Sigmoid colon (tissue), 7 donors: ENCODE data around the gene NTF3. TPM values are rescaled to one million over a fixed set of nuclear protein-coding genes. Genes with fewer than 3 reads are reported as not detected.

ENCODE experiments used
- DNase-seq: peaks from one replicate; pipeline ENCODE4 v3.0.0-alpha.2; 2019
- H3K27ac ChIP-seq, 4 donors: fragments of 200-600 bp; sonication (generic); one replicate each; pipeline ENCODE4 v1.5.1; 2016 to 2019; ENCODE audit warnings: mild to moderate bottlenecking in 1 of 4
- H3K27me3 ChIP-seq, 3 donors: fragments of 200-600 bp; sonication (generic); one replicate each; pipeline ENCODE4 v1.5.1; 2019; ENCODE audit warnings: mild to moderate bottlenecking in 1 of 3
- H3K36me3 ChIP-seq, 4 donors: fragments of 200-600 bp; sonication (generic); one replicate each; pipeline ENCODE4 v1.5.1; 2016 to 2019
- H3K4me1 ChIP-seq, 4 donors: fragments of 200-600 bp; sonication (generic); one replicate each; pipeline ENCODE4 v1.5.1; 2017 to 2019
- H3K4me3 ChIP-seq, 4 donors: fragments of 200-600 bp; sonication (generic); one replicate each; pipeline ENCODE4 v1.5.1; 2017 to 2019; ENCODE audit warnings: mild to moderate bottlenecking in 2 of 4, moderate library complexity in 1 of 4
- H3K9me3 ChIP-seq, 4 donors: fragments of 200-600 bp in 3 of 4; sonication (generic) in 3 of 4; one replicate each; pipeline versions ENCODE4 v1.5.1 to v1.6.1; 2013 to 2019
- EP300 ChIP-seq, 4 donors: sonication (generic); formaldehyde crosslinking; IDR thresholded peaks; one replicate each; pipeline ENCODE4 v1.6.1; 2017; ENCODE audit warnings: antibody characterized with exemption in 4 of 4
- POLR2A ChIP-seq, 2 donors: fragments of 450-650 bp; IDR thresholded peaks; one replicate each; pipeline ENCODE4 v1.6.1; 2016; ENCODE audit warnings: antibody characterized with exemption in 2 of 2, mild to moderate bottlenecking in 2 of 2, moderate library complexity in 2 of 2
- POLR2AphosphoS5 ChIP-seq, 4 donors: sonication (generic); formaldehyde crosslinking; IDR thresholded peaks; one replicate each; pipeline ENCODE4 v1.6.1; 2017; ENCODE audit warnings: antibody characterized with exemption in 4 of 4
- WGBS, 2 donors: extraction: QIAGEN DNeasy Blood & Tissue Kit; methylation state at CpG; one replicate each; pipeline ENCODE4 v1.1.7; 2013; 5-methylcytosine and 5-hydroxymethylcytosine counted together
- intact Hi-C: fragments of 100-400 bp; cut with DNase I; formaldehyde crosslinking; loops from one replicate; pipeline ENCODE4 v1.15.1; 2023
- polyA plus RNA-seq, 3 donors: library from polyadenylated mRNA; stranded (reverse); fragments of 200-250 nt; gene quantifications; one replicate each; pipeline ENCODE4 v1.2.3, GENCODE V29; 2013
- total RNA-seq, 4 donors: library from RNA; depleted of rRNA; stranded (reverse); fragments of >200 nt; gene quantifications; one replicate each; pipeline ENCODE4 v1.1.0, GENCODE V29; 2016
- TF ChIP-seq, protein P1 (sequence below), 4 experiments: fragments of 450-650 bp in 3 of 4; fragments of 200-600 bp in 1 of 4; IDR thresholded peaks; one replicate each; pipeline ENCODE4 v1.5.1; 2016 to 2019; ENCODE audit warnings: antibody characterized with exemption in 4 of 4, mild to moderate bottlenecking in 3 of 4, moderate library complexity in 2 of 4
- donor health status: healthy with polysubstance abuse.
- donor health status: Bipolar disorder and iron deficiency.
- donor health status: healthy.

NTF3 gene
- total and polyA plus RNA-seq, 7 donors = 0.71 to 1.8 (median 0.95) TPM; not detected in 2

DNA sequence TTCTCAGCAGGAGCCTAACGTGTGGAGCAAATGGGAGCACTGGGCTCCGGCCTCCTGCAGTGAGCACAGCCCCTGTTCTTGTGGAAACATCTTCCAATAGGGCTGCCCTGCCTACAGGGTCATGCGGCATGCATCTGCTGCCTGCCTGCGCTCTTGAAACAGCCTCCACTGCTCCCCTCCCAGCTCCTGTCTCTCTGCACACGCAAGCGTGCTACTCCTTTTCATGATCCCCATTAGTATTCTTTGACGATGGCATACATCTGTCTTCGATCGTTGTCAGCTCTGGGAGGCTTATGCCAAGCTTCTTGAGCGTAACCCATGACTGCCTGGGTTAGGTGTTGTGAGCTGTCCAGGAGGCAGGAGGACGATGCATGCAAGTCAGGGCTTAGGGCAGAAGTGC lies 23.1 kb downstream of the NTF3 start:
- H3K9me3 ChIP-seq = no peaks in the 10 kb centered on the region
- 90 to 92% methylated on average over 11 of the region's 11 CpGs for WGBS, 2 donors
- intact Hi-C loops = no loop called here
- H3K27ac ChIP-seq = no peak overlapping the region
- H3K27me3 ChIP-seq = peaks cover 0 to 31% (median 0%) of the 10 kb centered on the region in 3 donors
- no peak for DNase-seq
- peaks cover 0 to 8% (median 8%) of the 10 kb centered on the region in 4 donors for H3K4me1 ChIP-seq
- no peaks in the 10 kb centered on the region for H3K36me3 ChIP-seq
- no peak for TF ChIP-seq POLR2AphosphoS5 (IDR thresholded peaks at IDR 0.05)
- TF ChIP-seq, protein P1, sequence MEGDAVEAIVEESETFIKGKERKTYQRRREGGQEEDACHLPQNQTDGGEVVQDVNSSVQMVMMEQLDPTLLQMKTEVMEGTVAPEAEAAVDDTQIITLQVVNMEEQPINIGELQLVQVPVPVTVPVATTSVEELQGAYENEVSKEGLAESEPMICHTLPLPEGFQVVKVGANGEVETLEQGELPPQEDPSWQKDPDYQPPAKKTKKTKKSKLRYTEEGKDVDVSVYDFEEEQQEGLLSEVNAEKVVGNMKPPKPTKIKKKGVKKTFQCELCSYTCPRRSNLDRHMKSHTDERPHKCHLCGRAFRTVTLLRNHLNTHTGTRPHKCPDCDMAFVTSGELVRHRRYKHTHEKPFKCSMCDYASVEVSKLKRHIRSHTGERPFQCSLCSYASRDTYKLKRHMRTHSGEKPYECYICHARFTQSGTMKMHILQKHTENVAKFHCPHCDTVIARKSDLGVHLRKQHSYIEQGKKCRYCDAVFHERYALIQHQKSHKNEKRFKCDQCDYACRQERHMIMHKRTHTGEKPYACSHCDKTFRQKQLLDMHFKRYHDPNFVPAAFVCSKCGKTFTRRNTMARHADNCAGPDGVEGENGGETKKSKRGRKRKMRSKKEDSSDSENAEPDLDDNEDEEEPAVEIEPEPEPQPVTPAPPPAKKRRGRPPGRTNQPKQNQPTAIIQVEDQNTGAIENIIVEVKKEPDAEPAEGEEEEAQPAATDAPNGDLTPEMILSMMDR (IDR thresholded peaks at IDR 0.05) = no peak
- no peak for TF ChIP-seq EP300 (IDR thresholded peaks at IDR 0.05)
- TF ChIP-seq POLR2A (IDR thresholded peaks at IDR 0.05) = no peak
- H3K4me3 ChIP-seq = no peak overlapping the region

DNA sequence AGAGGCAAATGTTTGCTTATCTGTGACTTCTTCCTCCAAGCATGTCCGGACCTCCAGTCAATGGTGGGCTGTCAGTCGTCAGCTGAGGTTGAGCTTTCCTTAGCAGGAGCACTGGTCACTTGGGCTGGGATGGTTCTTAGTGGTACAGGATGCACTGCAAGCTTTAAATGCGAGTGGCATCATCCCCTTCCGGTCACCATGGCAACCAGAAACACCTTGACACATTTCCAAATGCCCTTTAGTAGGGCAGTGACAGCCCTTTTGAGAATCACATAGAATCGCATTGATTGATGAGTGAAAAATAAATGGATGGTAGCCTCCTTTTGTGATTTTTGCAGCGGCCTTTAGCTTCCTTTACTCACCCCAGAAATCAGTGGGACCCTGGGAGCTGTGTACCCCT lies 24.1 kb downstream of the NTF3 start:
- H3K9me3 ChIP-seq = no peaks in the 10 kb centered on the region
- no peaks in the 10 kb centered on the region for H3K36me3 ChIP-seq
- no peak for TF ChIP-seq EP300 (IDR thresholded peaks at IDR 0.05)
- TF ChIP-seq, protein P1 (IDR thresholded peaks at IDR 0.05) = no peak
- TF ChIP-seq POLR2A (IDR thresholded peaks at IDR 0.05) = no peak
- no peak for TF ChIP-seq POLR2AphosphoS5 (IDR thresholded peaks at IDR 0.05)
- peaks cover 0 to 24% (median 0%) of the 10 kb centered on the region in 3 donors for H3K27me3 ChIP-seq
- peaks cover 0 to 8% (median 8%) of the 10 kb centered on the region in 4 donors for H3K4me1 ChIP-seq
- no peak overlapping the region for H3K4me3 ChIP-seq
- 86 to 93% methylated on average over 6 of the region's 6 CpGs for WGBS, 2 donors
- H3K27ac ChIP-seq = no peak overlapping the region
- intact Hi-C loops = no loop called here
- DNase-seq = no peak

DNA sequence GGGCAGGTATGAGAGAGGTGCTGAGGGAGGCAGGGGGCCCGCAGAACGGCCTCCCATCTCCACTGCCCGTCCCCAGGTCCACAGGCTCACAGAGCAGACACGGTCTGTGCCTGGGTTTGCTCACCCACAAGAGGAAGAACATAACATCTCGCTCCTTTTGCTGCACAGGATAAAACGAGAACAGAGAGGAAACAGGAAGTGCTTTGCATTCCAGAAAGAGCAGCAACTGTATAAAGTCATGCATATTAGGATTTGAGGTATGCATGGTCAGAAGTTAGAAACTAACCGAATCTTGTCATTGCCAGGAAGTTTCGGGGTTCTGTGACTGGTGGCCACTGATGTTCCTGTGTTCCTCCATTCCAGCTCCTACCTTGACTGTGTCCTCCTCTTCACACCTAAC lies 25.0 kb downstream of the NTF3 start:
- intact Hi-C loops = no loop called here
- DNase-seq = no peak
- no peaks in the 10 kb centered on the region for H3K36me3 ChIP-seq
- no peak for TF ChIP-seq POLR2A (IDR thresholded peaks at IDR 0.05)
- no peak for TF ChIP-seq EP300 (IDR thresholded peaks at IDR 0.05)
- no peak for TF ChIP-seq POLR2AphosphoS5 (IDR thresholded peaks at IDR 0.05)
- TF ChIP-seq, protein P1 (IDR thresholded peaks at IDR 0.05) = no peak
- no peaks in the 10 kb centered on the region for H3K9me3 ChIP-seq
- peaks cover 0 to 8% (median 8%) of the 10 kb centered on the region in 4 donors for H3K4me1 ChIP-seq
- H3K27me3 ChIP-seq = peaks cover 0 to 15% (median 0%) of the 10 kb centered on the region in 3 donors
- H3K27ac ChIP-seq = no peak overlapping the region
- H3K4me3 ChIP-seq = no peak overlapping the region
- WGBS, 2 donors = 46 to 75% methylated on average over 8 of the region's 8 CpGs

DNA sequence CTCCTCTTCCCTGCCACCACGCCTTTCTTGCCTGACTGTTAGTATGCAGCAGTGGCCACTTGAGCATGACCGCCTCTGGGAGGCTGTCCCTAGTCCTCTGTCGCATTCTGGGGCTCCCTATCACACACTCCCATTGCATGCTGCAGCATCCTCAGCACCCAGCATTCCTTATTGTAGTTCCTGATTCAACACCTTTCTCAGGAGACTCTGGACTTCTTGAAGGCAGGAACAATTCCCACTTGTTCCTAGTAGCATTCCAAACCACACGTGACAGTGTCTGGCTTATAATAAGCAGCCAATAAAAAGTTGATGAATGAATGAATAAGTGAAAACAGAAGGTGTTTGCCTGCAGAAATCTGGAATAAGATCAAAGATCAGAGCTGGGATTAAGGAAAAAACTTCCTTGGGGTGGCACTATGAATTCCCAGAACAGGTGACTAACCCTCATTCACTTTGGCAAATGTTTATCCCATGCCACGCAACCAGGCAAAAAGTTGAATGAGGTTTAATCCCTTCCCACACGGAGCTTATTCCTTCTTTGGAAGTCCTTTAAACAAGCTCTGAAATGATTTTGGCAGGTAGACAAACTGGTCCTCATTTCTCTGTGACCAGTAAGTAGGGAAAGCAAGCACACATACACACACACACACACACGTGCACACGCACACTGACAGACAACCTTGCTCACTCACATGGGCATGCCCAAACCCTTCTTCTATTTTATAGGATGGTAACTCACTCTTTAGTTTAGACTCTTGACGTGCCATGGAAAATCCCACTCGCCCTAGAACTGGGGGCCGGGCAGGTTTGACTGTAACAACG lies 26.5 kb downstream of the NTF3 start:
- intact Hi-C loops = no loop called here
- TF ChIP-seq POLR2A (IDR thresholded peaks at IDR 0.05) (no peak), POLR2AphosphoS5 (IDR thresholded peaks at IDR 0.05) (no peak), EP300 (IDR thresholded peaks at IDR 0.05) (no peak)
- TF ChIP-seq, protein P1 (IDR thresholded peaks at IDR 0.05) = no peak
- no peak overlapping the region for H3K27ac ChIP-seq
- DNase-seq = no peak
- no peak overlapping the region for H3K4me3 ChIP-seq
- H3K27me3 ChIP-seq = peaks cover 0 to 10% (median 0%) of the 10 kb centered on the region in 3 donors
- no peaks in the 10 kb centered on the region for H3K36me3 ChIP-seq
- peaks cover 0 to 8% (median 8%) of the 10 kb centered on the region in 4 donors for H3K4me1 ChIP-seq
- H3K9me3 ChIP-seq = no peaks in the 10 kb centered on the region
- WGBS, 2 donors = 68 to 83% methylated on average over 12 of the region's 12 CpGs
